ENCODE results near the gene NXPH1. TPM values are rescaled to one million over a fixed set of nuclear protein-coding genes. Genes with fewer than 3 reads are reported as not detected.

Gene NXPH1
- polyA plus RNA-seq, 1 donor, result 0.06 TPM

DNA sequence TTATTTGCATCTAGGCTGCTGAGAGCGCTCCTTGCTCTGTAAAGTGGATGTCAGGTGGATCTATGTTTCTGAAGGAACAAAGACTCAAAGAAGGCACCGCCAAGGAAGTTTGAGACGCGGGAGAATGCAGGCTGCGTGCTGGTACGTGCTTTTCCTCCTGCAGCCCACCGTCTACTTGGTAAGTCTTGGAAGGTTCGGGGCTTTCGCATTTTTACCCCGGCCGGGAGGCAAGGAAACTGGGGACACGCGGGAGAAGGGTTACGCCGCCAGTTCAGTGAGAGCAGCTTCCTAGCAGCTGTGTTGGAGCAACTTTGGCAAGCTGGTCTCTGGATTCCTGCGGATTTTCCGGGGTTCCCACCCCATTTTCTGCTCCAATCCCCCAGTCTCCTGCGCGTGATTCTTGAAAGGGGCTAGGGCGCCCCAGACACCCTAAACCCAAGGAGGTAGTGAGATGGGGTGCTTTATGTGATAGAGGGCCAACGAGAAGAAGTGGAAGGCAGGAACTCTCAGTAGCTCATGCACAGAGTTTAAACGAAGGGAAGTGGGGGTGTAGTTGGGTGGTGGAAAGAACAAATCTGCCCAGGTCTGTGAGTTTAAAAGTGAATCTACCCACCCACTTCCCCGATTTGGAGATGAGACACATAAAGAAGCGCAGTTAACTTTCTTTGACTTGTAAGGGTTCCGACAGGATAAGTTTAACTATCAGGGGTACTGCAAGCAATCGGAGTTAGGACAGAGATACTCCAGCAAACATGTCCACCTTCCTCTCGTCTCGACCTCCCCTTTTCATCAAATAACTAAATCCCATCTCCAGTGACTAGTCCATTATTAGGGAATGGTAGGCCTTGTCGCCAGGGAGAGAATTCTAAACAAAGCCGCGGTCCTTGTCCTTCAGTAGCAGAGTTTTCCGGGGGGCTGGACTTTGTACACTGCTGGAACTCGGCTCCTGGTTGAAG is 2.5 kb downstream of the NXPH1 start:
- Histone ChIP-seq H3K9me3 (ENCODE audit: control insufficient read depth, low read depth, low read length) (peaks cover 16% of the 10 kb centered on the region), H3K27ac (ENCODE audit: low read length) (no peak overlapping the region), H3K27me3 (ENCODE audit: control insufficient read depth, insufficient read depth, low read length) (peaks cover 86% of the 10 kb centered on the region), H3K36me3 (ENCODE audit: control insufficient read depth, insufficient read depth, low read length) (no peaks in the 10 kb centered on the region), H3K4me3 (ENCODE audit: low read length) (no peak overlapping the region), H3K4me1 (ENCODE audit: control insufficient read depth, insufficient read depth, low read length) (no peaks in the 10 kb centered on the region)
- WGBS (ENCODE audit: insufficient coverage, low lambda C conversion rate), result no CpG with 5 or more reads among the region's 33 CpGs
- no peak for DNase-seq

DNA sequence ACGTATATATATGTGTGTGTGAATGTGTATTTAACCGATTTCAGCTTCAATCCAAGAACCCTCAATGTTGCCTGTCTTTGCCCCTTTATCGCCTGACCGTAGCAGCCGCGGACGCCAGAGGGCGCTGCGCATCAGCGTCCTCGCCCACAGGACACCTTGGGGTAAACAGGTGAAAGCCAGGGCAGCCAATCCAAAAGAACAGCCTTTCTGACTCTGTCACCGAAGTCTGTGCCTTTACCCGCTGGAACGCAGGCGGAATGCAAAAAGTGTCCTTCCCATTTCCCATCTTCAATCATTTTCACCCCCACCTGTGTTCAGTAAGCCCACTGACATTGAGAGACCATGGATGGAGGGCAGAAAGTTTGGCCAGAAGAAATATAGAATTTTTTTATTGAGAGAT is 3.6 kb downstream of the NXPH1 start:
- no peaks in the 10 kb centered on the region for H3K4me1 ChIP-seq (ENCODE audit: control insufficient read depth, insufficient read depth, low read length)
- H3K27me3 ChIP-seq (ENCODE audit: control insufficient read depth, insufficient read depth, low read length), result peaks cover 95% of the 10 kb centered on the region
- DNase-seq, result peak; percentile 11 to 31
- no peak overlapping the region for H3K27ac ChIP-seq (ENCODE audit: low read length)
- no peak overlapping the region for H3K4me3 ChIP-seq (ENCODE audit: low read length)
- no CpG with 5 or more reads among the region's 15 CpGs for WGBS (ENCODE audit: insufficient coverage, low lambda C conversion rate)
- no peaks in the 10 kb centered on the region for H3K36me3 ChIP-seq (ENCODE audit: control insufficient read depth, insufficient read depth, low read length)
- H3K9me3 ChIP-seq (ENCODE audit: control insufficient read depth, low read depth, low read length), result peaks cover 17% of the 10 kb centered on the region

DNA sequence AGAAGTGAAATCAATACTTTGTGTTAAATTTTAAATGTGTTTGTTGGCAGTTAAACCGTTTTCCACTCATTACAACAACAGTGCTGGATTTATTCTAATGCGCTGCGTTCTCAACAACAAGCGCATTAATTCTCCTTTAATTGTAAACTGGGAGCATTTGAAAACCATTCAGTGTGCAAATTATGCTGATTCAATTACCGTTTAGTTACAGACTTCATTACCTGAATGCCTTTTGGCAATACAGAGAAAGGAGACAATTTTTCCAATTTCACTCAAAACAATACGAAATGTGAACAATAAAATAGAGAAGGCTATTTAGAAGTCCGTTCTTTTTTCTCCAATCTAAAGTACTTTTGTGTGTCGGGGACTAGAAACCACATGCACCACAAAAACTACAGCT is 4.2 kb downstream of the NXPH1 start:
- no peak for DNase-seq
- H3K27ac ChIP-seq (ENCODE audit: low read length), result no peak overlapping the region
- WGBS (ENCODE audit: insufficient coverage, low lambda C conversion rate), result 0% methylated on average over 1 of the region's 8 CpGs
- peaks cover 4% of the 10 kb centered on the region for H3K4me1 ChIP-seq (ENCODE audit: control insufficient read depth, insufficient read depth, low read length)
- H3K4me3 ChIP-seq (ENCODE audit: low read length), result no peak overlapping the region
- H3K27me3 ChIP-seq (ENCODE audit: control insufficient read depth, insufficient read depth, low read length), result peaks cover 97% of the 10 kb centered on the region
- H3K9me3 ChIP-seq (ENCODE audit: control insufficient read depth, low read depth, low read length), result peaks cover 24% of the 10 kb centered on the region
- no peaks in the 10 kb centered on the region for H3K36me3 ChIP-seq (ENCODE audit: control insufficient read depth, insufficient read depth, low read length)

- Histone ChIP-seq H3K4me1 (ENCODE audit: control insufficient read depth, insufficient read depth, low read length) (peaks cover 5% of the 10 kb centered on the region), H3K9me3 (ENCODE audit: control insufficient read depth, low read depth, low read length) (peaks cover 14% of the 10 kb centered on the region), H3K36me3 (ENCODE audit: control insufficient read depth, insufficient read depth, low read length) (no peaks in the 10 kb centered on the region), H3K27me3 (ENCODE audit: control insufficient read depth, insufficient read depth, low read length) (peaks cover 91% of the 10 kb centered on the region), H3K4me3 (ENCODE audit: low read length) (no peak overlapping the region), H3K27ac (ENCODE audit: low read length) (no peak overlapping the region)
- WGBS (ENCODE audit: insufficient coverage, low lambda C conversion rate), result no CpG with 5 or more reads among the region's 8 CpGs
- no peak for DNase-seq
Measured at GRCh38 chr7:8440670-8441069, 7.3 kb downstream of the NXPH1 start.

GRCh38 chr7:8441106-8441965 is 7.9 kb downstream of the NXPH1 start:
- no peak for DNase-seq
- Histone ChIP-seq H3K4me1 (ENCODE audit: control insufficient read depth, insufficient read depth, low read length) (peaks cover 5% of the 10 kb centered on the region), H3K27ac (ENCODE audit: low read length) (no peak overlapping the region), H3K9me3 (ENCODE audit: control insufficient read depth, low read depth, low read length) (peaks cover 14% of the 10 kb centered on the region), H3K27me3 (ENCODE audit: control insufficient read depth, insufficient read depth, low read length) (peaks cover 85% of the 10 kb centered on the region), H3K36me3 (ENCODE audit: control insufficient read depth, insufficient read depth, low read length) (no peaks in the 10 kb centered on the region), H3K4me3 (ENCODE audit: low read length) (no peak overlapping the region)
- WGBS (ENCODE audit: insufficient coverage, low lambda C conversion rate), result no CpG with 5 or more reads among the region's 42 CpGs

GRCh38 chr7:8442051-8442813 is 8.8 kb downstream of the NXPH1 start:
- no CpG with 5 or more reads among the region's 51 CpGs for WGBS (ENCODE audit: insufficient coverage, low lambda C conversion rate)
- H3K4me3 ChIP-seq (ENCODE audit: low read length), result no peak overlapping the region

DNA sequence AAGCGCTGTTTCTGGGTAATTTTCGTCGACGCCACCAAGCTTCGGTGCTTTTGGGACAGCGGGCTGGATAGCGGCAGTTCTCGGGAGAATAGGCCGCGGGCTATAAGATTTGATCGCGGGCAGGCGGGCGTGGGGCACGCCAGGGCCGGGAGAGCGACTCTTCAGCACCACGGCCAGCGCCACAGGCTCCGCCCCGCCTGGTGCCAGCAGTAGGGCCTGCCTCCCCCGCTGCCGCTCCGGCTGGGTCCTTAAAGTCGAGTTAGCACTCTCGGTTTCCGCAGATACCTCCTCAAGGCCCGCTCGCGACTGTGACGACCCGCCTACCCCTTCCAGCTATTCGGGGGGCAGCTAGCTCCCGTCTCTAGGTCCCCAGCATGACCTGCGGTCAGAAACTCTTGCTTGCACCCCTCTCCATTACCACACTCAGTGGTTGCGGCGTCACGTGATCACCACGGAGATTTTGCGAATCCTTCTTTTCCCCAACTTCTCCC is 9.4 kb downstream of the NXPH1 start:
- Histone ChIP-seq H3K4me1 (ENCODE audit: control insufficient read depth, insufficient read depth, low read length) (peaks cover 5% of the 10 kb centered on the region), H3K27me3 (ENCODE audit: control insufficient read depth, insufficient read depth, low read length) (peaks cover 69% of the 10 kb centered on the region), H3K9me3 (ENCODE audit: control insufficient read depth, low read depth, low read length) (peaks cover 14% of the 10 kb centered on the region), H3K27ac (ENCODE audit: low read length) (no peak overlapping the region), H3K36me3 (ENCODE audit: control insufficient read depth, insufficient read depth, low read length) (no peaks in the 10 kb centered on the region), H3K4me3 (ENCODE audit: low read length) (peak overlapping the region; percentile 10)
- WGBS (ENCODE audit: insufficient coverage, low lambda C conversion rate), result no CpG with 5 or more reads among the region's 40 CpGs
- peak; percentile 38 to 64 for DNase-seq

More at GRCh38 chr7:8442051-8442813, 8.8 kb downstream of the NXPH1 start:
- Histone ChIP-seq H3K27me3 (ENCODE audit: control insufficient read depth, insufficient read depth, low read length) (peaks cover 76% of the 10 kb centered on the region), H3K9me3 (ENCODE audit: control insufficient read depth, low read depth, low read length) (peaks cover 14% of the 10 kb centered on the region), H3K36me3 (ENCODE audit: control insufficient read depth, insufficient read depth, low read length) (no peaks in the 10 kb centered on the region), H3K4me1 (ENCODE audit: control insufficient read depth, insufficient read depth, low read length) (peaks cover 5% of the 10 kb centered on the region), H3K27ac (ENCODE audit: low read length) (no peak overlapping the region)
- DNase-seq, result no peak

GRCh38 chr7:8443576-8444467 is 10.4 kb downstream of the NXPH1 start:
- H3K9me3 ChIP-seq (ENCODE audit: control insufficient read depth, low read depth, low read length), result peaks cover 14% of the 10 kb centered on the region
- no peak overlapping the region for H3K4me3 ChIP-seq (ENCODE audit: low read length)
- H3K4me1 ChIP-seq (ENCODE audit: control insufficient read depth, insufficient read depth, low read length), result peaks cover 5% of the 10 kb centered on the region
- H3K36me3 ChIP-seq (ENCODE audit: control insufficient read depth, insufficient read depth, low read length), result no peaks in the 10 kb centered on the region
- DNase-seq, result peak in 1 of 2 donors; percentile 8
- WGBS (ENCODE audit: insufficient coverage, low lambda C conversion rate), result no CpG with 5 or more reads among the region's 49 CpGs
- no peak overlapping the region for H3K27ac ChIP-seq (ENCODE audit: low read length)
- H3K27me3 ChIP-seq (ENCODE audit: control insufficient read depth, insufficient read depth, low read length), result peaks cover 61% of the 10 kb centered on the region

GRCh38 chr7:8444468-8444769 is 11.0 kb downstream of the NXPH1 start:
- H3K4me1 ChIP-seq (ENCODE audit: control insufficient read depth, insufficient read depth, low read length), result peaks cover 5% of the 10 kb centered on the region
- no peak for DNase-seq
- no CpG with 5 or more reads among the region's 7 CpGs for WGBS (ENCODE audit: insufficient coverage, low lambda C conversion rate)
- H3K4me3 ChIP-seq (ENCODE audit: low read length), result no peak overlapping the region
- H3K27ac ChIP-seq (ENCODE audit: low read length), result no peak overlapping the region
- peaks cover 57% of the 10 kb centered on the region for H3K27me3 ChIP-seq (ENCODE audit: control insufficient read depth, insufficient read depth, low read length)
- H3K36me3 ChIP-seq (ENCODE audit: control insufficient read depth, insufficient read depth, low read length), result no peaks in the 10 kb centered on the region
- H3K9me3 ChIP-seq (ENCODE audit: control insufficient read depth, low read depth, low read length), result peaks cover 14% of the 10 kb centered on the region
